ENCODE data around the gene UPK2.
"Not testable (repeated sequence)": the region's sequence is repeated elsewhere in the genome, so short reads cannot be mapped to it uniquely, and the experiment has no call there.

UPK2 gene

GRCh38 chr11:118939404-118939915 lies 16.6 kb upstream of the UPK2 start:
- no peak overlapping the region for H3K4me3 ChIP-seq (ENCODE audit: low read depth, low read length)
- no peak for DNase-seq (ENCODE audit: low read depth)
- TF ChIP-seq CTCF (IDR thresholded peaks at IDR 0.05; ENCODE audit: control insufficient read depth, extremely low read depth, insufficient read depth): no peak

- no peak for TF ChIP-seq CTCF (IDR thresholded peaks at IDR 0.05; ENCODE audit: control insufficient read depth, extremely low read depth, insufficient read depth)
- H3K4me3 ChIP-seq (ENCODE audit: low read depth, low read length): no peak overlapping the region
- no peak for DNase-seq (ENCODE audit: low read depth)
Measured at GRCh38 chr11:118939953-118940598, 16.0 kb upstream of the UPK2 start.

GRCh38 chr11:118947091-118947490 lies 9.0 kb upstream of the UPK2 start:
- H3K4me3 ChIP-seq (ENCODE audit: low read depth, low read length): no peak overlapping the region
- no peak for DNase-seq (ENCODE audit: low read depth)
- no peak for TF ChIP-seq CTCF (IDR thresholded peaks at IDR 0.05; ENCODE audit: control insufficient read depth, extremely low read depth, insufficient read depth)

- TF ChIP-seq CTCF (IDR thresholded peaks at IDR 0.05; ENCODE audit: control insufficient read depth, extremely low read depth, insufficient read depth): no peak
- no peak for DNase-seq (ENCODE audit: low read depth)
- no peak overlapping the region for H3K4me3 ChIP-seq (ENCODE audit: low read depth, low read length)
Measured at GRCh38 chr11:118948000-118948399, 8.1 kb upstream of the UPK2 start.

GRCh38 chr11:118953265-118953664 lies 2.8 kb upstream of the UPK2 start:
- no peak for TF ChIP-seq CTCF (IDR thresholded peaks at IDR 0.05; ENCODE audit: control insufficient read depth, extremely low read depth, insufficient read depth)
- DNase-seq (ENCODE audit: low read depth): no peak

GRCh38 chr11:118953976-118954375 lies 2.1 kb upstream of the UPK2 start:
- H3K4me3 ChIP-seq (ENCODE audit: low read depth, low read length); DNase-seq (ENCODE audit: low read depth): not testable (repeated sequence)

More at GRCh38 chr11:118953265-118953664, 2.8 kb upstream of the UPK2 start:
- no peak overlapping the region for H3K4me3 ChIP-seq (ENCODE audit: low read depth, low read length)

GRCh38 chr11:118956847-118957469 lies 860 bp downstream of the UPK2 start:
- TF ChIP-seq CTCF (IDR thresholded peaks at IDR 0.05; ENCODE audit: control insufficient read depth, extremely low read depth, insufficient read depth): no peak
- no peak overlapping the region for H3K4me3 ChIP-seq (ENCODE audit: low read depth, low read length)
- no peak for DNase-seq (ENCODE audit: low read depth)

All from LNCaP clone FGC (cell line).